HG03159 (cell line): ENCODE data around the gene FFAR4.

Experiments used
- ATAC-seq: cut with Tn5 transposase; IDR thresholded peaks from one replicate; pipeline ENCODE4 v1.9.1; 2021; ENCODE audit warnings: mild to moderate bottlenecking, moderate library complexity; ENCODE audit not compliant: unreplicated experiment

Gene FFAR4

GRCh38 chr10:93599335-93599734, 32.9 kb downstream of the FFAR4 start:
- no peak for ATAC-seq

- ATAC-seq, result no peak
Observed at GRCh38 chr10:93599778-93600177, 33.3 kb downstream of the FFAR4 start.

- ATAC-seq, result no peak
Observed at GRCh38 chr10:93600446-93601145, 34.1 kb downstream of the FFAR4 start.

GRCh38 chr10:93601146-93601773, 34.8 kb downstream of the FFAR4 start, which contains the start of gene RBP4:
TSS of gene RBP4 (minus strand) at chr10:93601235. CDS start at chr10:93601028, 207 bp downstream.
- no peak for ATAC-seq

GRCh38 chr10:93601774-93602162, 35.3 kb downstream of the FFAR4 start:
- no peak for ATAC-seq

GRCh38 chr10:93603023-93603422, 36.6 kb downstream of the FFAR4 start:
- no peak for ATAC-seq

GRCh38 chr10:93604146-93604545, 37.7 kb downstream of the FFAR4 start:
- no peak for ATAC-seq

- no peak for ATAC-seq
Observed at GRCh38 chr10:93608421-93608820, 42.0 kb downstream of the FFAR4 start.

GRCh38 chr10:93612311-93612710, 45.8 kb downstream of the FFAR4 start, which contains the start of gene PDE6C:
TSS of gene PDE6C (plus strand) at chr10:93612537. CDS start at chr10:93612726, 189 bp downstream.
- no peak for ATAC-seq

- no peak for ATAC-seq
Observed at GRCh38 chr10:93613126-93613525, 46.7 kb downstream of the FFAR4 start.

- no peak for ATAC-seq
Observed at GRCh38 chr10:93614101-93614825, 47.8 kb downstream of the FFAR4 start.

- no peak for ATAC-seq
Observed at GRCh38 chr10:93615576-93616235, 49.2 kb downstream of the FFAR4 start.

GRCh38 chr10:93620925-93621324, 54.5 kb downstream of the FFAR4 start:
- ATAC-seq, result no peak

GRCh38 chr10:93622942-93623341, 56.5 kb downstream of the FFAR4 start:
- ATAC-seq, result no peak

- no peak for ATAC-seq
Observed at GRCh38 chr10:93628858-93629257, 62.4 kb downstream of the FFAR4 start.

- no peak for ATAC-seq
Observed at GRCh38 chr10:93629647-93630305, 63.3 kb downstream of the FFAR4 start.

GRCh38 chr10:93630625-93631557, 64.4 kb downstream of the FFAR4 start:
- ATAC-seq, result no peak
